Measurements from ENCODE around the gene MAGEB10. TPM values are rescaled to one million over a fixed set of nuclear protein-coding genes. Genes with fewer than 3 reads are reported as not detected.
"Not testable (repeated sequence)": the region's sequence is repeated elsewhere in the genome, so short reads cannot be mapped to it uniquely, and the experiment has no call there.

The MAGEB10 gene, protein sequence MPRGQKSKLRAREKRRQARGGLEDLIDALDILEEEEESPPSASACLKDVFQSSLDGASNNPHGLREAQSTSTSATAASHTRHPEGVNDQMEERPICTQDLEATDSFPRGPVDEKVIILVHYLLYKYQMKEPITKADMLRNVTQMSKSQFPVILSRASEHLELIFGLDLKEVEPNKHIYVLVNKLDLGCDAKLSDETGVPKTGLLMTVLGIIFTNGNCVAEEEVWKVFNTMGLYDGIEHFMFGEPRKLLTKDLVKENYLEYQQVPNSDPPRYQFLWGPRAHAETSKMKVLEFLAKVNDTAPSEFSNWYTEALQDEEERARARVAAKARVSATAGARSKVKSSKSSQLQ
- total RNA-seq = not detected
- not detected for polyA plus RNA-seq
- long read RNA-seq, donor 1 = 0 reads
- long read RNA-seq, donor 2 = 0 reads
- long read RNA-seq, donor 3 = 0 reads
- long read RNA-seq, donor 4 = 0 reads

DNA sequence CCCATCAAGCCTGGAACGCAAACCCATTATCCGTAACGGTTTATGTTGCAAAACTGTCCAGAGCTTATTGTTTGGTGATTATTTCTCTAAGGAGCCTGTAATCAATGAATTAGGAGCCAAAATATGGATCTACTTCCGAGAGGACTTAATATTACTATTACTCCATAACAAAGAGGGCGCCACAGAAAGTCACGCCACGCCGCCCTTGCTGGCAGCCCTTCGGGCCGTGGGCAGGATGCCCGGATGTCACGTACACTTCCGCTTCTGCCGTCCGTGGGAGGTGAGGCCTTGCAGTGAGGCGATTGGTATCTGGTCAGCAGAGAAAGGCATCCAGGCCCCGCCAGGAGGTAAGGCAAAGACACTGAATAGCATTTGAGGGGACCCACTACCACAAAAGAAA is at the start of gene MAGEB10:
MAGEB10 (plus strand) TSS at position 301 of the 400 bp plus-strand sequence. CDS start 13,317 bp downstream, outside the sequence.
- Histone ChIP-seq H3K27ac (ENCODE audit: low read length) (no peak within 1 kb of the TSS), H3K4me1 (ENCODE audit: control insufficient read depth, insufficient read depth, low read length) (no peaks in the 10 kb centered on the region), H3K4me3 (ENCODE audit: low read length) (no peak within 1 kb of the TSS), H3K27me3 (ENCODE audit: control insufficient read depth, insufficient read depth) (no peaks in the 10 kb centered on the region), H3K9me3 (ENCODE audit: control insufficient read depth, low read length) (no peaks in the 10 kb centered on the region)
- intact Hi-C loops (cut with DNase I) = no loop called here
- DNase-seq (no peak), ATAC-seq (no peak)
- WGBS = 95% methylated on average over 17 of the region's 17 CpGs

DNA sequence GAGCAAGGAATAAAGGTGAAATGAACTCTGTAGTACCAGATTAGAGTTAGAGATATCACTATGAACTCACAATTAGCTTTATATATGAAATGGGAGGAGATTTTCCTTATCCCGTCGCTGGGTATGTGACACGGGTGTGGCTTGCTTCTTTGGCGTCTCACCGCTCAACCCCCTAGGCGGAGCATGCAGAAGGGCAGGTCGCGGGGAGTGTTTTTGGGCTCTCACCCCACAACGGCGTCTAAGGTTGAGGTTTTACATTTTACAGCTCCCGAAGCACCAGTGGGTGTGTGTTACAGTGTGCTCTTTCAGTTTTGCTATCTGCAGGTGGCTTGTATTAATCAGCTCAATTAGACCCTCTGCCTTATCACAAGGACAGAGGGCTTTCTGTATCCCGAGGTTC is 42.1 kb upstream of the MAGEB10 start:
- Histone ChIP-seq H3K27ac (ENCODE audit: low read length) (no peak overlapping the region), H3K4me3 (ENCODE audit: low read length) (no peak overlapping the region), H3K9me3 (ENCODE audit: control insufficient read depth, low read length) (no peaks in the 10 kb centered on the region), H3K4me1 (ENCODE audit: control insufficient read depth, insufficient read depth, low read length) (no peaks in the 10 kb centered on the region), H3K27me3 (ENCODE audit: control insufficient read depth, insufficient read depth) (no peaks in the 10 kb centered on the region)
- intact Hi-C loops (cut with DNase I) = no loop called here
- DNase-seq (no peak), ATAC-seq (no peak)
- WGBS = 78% methylated on average over 12 of the region's 12 CpGs

DNA sequence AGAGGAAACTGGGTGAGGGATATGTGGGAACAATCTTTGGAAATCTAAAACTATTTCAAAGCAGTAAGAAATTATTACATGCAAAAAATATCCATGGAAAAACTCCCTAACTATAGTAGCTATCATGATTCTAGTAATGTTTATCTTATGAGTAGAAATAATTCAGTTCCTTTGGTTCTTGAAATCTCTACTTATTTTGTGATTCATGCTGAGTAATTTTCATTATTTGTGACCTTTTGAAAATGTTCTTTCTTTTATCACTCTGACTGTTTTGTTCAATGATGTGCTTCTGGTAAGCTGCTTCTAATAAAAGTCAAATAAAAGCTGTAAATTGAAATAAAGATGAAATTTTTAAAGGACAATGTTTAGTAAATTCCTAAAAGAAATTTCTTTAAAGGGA is 40.4 kb upstream of the MAGEB10 start:
- no peak for ATAC-seq
- Histone ChIP-seq H3K4me1 (ENCODE audit: control insufficient read depth, insufficient read depth, low read length) (no peaks in the 10 kb centered on the region), H3K27me3 (ENCODE audit: control insufficient read depth, insufficient read depth) (no peaks in the 10 kb centered on the region), H3K27ac (ENCODE audit: low read length) (no peak overlapping the region), H3K4me3 (ENCODE audit: low read length) (no peak overlapping the region), H3K9me3 (ENCODE audit: control insufficient read depth, low read length) (no peaks in the 10 kb centered on the region)
- no peak for DNase-seq
- intact Hi-C loops (cut with DNase I) = no loop called here

DNA sequence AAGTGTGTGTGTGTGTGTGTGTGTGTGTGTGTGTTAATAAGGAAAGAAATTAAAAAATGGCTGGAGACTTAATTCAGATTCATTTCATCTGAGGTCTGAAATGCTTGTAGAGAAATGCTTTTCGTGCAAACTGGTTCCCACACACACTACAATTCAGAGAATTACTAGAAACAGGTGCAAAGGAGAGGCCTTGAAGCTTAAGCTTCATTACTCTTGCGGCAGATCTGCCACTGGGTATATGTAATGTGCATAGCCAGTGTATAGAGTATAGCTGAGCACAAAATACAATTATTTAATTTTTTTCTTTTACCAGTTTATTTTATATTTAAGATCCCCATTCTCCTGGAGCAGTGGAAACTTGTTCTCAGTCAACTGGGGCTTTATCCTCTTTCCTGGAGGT is 31.8 kb upstream of the MAGEB10 start:
- DNase-seq (no peak), ATAC-seq (no peak)
- Histone ChIP-seq H3K27ac (ENCODE audit: low read length) (no peak overlapping the region), H3K4me3 (ENCODE audit: low read length) (no peak overlapping the region), H3K27me3 (ENCODE audit: control insufficient read depth, insufficient read depth) (no peaks in the 10 kb centered on the region), H3K4me1 (ENCODE audit: control insufficient read depth, insufficient read depth, low read length) (no peaks in the 10 kb centered on the region), H3K9me3 (ENCODE audit: control insufficient read depth, low read length) (no peaks in the 10 kb centered on the region)
- 76% methylated on average over 2 of the region's 2 CpGs for WGBS
- intact Hi-C loops (cut with DNase I) = no loop called here

DNA sequence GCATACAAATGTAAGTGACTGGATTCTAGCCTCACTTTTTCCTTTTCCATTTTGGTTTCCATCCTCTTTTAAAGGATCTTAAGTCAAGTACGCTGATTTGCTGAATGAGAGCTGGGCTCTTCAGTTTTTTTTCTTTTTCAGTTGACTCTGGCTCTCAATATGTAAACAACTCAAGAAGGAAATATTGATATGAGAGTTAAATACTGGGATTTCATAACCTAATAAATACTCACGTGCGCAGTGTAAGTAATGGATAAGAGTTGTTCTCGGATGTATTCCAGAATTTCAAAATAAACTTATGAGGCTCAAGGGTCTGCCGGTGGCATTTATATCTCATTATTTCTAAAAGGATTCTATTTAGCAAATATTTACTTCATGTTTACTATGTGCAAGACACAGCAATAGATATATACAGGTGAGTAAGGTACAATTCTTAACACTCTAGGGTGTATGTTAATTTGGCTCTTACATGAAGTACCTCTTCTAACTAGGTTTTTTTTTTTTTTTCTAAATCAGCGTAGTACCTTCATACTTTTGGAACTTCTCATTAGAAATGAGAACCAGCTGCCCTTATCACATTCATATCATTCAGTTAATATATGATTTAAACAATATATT is 11.0 kb upstream of the MAGEB10 start:
- Histone ChIP-seq H3K4me1 (ENCODE audit: control insufficient read depth, insufficient read depth, low read length) (no peaks in the 10 kb centered on the region), H3K9me3 (ENCODE audit: control insufficient read depth, low read length) (no peaks in the 10 kb centered on the region), H3K4me3 (ENCODE audit: low read length) (no peak overlapping the region), H3K27ac (ENCODE audit: low read length) (no peak overlapping the region), H3K27me3 (ENCODE audit: control insufficient read depth, insufficient read depth) (no peaks in the 10 kb centered on the region)
- intact Hi-C loops (cut with DNase I) = no loop called here
- DNase-seq (no peak), ATAC-seq (no peak)
- 65% methylated on average over 6 of the region's 6 CpGs for WGBS

DNA sequence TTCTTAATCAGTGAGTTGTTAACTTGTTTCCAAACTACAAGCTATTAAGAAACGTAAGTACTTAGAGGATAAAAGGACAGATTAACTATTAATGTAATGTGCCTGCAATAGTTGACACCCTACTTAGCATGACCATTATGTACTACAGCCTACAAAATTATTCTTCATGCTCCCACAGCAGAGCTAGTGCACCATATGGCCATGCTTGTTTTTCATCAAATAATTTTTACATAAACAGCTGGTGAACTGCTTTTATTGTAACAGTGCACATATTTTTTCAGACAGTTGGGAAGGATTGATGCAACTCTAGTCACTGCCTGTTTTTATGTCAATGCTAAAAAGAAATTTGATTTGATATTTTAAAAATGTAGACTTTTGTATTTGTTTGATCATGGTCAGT is 10.2 kb upstream of the MAGEB10 start:
- H3K9me3 ChIP-seq (ENCODE audit: control insufficient read depth, low read length) = no peaks in the 10 kb centered on the region
- DNase-seq = no peak
- no peaks in the 10 kb centered on the region for H3K27me3 ChIP-seq (ENCODE audit: control insufficient read depth, insufficient read depth)
- 49% methylated on average over 1 of the region's 1 CpG for WGBS
- H3K4me1 ChIP-seq (ENCODE audit: control insufficient read depth, insufficient read depth, low read length) = no peaks in the 10 kb centered on the region
- no peak for ATAC-seq
- H3K4me3 ChIP-seq (ENCODE audit: low read length) = no peak overlapping the region
- intact Hi-C loops (cut with DNase I) = no loop called here
- H3K27ac ChIP-seq (ENCODE audit: low read length) = no peak overlapping the region

DNA sequence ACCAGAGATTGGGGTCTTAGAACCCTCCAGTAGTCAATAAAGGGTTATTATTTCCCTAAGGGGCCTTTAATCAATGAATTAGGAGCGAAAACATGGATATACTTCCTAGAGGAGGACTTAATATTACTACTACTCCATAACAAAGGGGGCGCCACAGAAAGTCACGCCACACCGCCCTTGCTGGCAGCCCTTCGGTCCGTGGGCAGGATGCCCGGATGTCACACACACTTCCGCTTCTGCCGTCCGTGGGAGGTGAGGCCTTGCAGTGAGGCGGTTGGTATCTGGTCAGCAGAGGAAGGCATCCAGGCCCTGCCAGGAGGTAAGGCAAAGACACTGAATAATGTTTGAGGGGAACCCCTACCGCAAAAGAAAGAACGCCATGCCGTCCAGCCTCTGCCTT is 436 bp downstream of the MAGEB10 start:
- 95% methylated on average over 14 of the region's 14 CpGs for WGBS
- intact Hi-C loops (cut with DNase I) = no loop called here
- no peaks in the 10 kb centered on the region for H3K4me1 ChIP-seq (ENCODE audit: control insufficient read depth, insufficient read depth, low read length)
- no peak overlapping the region for H3K4me3 ChIP-seq (ENCODE audit: low read length)
- H3K9me3 ChIP-seq (ENCODE audit: control insufficient read depth, low read length) = no peaks in the 10 kb centered on the region
- peak in 1 of 3 donors; percentile 39 for DNase-seq
- no peak overlapping the region for H3K27ac ChIP-seq (ENCODE audit: low read length)
- ATAC-seq = no peak
- no peaks in the 10 kb centered on the region for H3K27me3 ChIP-seq (ENCODE audit: control insufficient read depth, insufficient read depth)

DNA sequence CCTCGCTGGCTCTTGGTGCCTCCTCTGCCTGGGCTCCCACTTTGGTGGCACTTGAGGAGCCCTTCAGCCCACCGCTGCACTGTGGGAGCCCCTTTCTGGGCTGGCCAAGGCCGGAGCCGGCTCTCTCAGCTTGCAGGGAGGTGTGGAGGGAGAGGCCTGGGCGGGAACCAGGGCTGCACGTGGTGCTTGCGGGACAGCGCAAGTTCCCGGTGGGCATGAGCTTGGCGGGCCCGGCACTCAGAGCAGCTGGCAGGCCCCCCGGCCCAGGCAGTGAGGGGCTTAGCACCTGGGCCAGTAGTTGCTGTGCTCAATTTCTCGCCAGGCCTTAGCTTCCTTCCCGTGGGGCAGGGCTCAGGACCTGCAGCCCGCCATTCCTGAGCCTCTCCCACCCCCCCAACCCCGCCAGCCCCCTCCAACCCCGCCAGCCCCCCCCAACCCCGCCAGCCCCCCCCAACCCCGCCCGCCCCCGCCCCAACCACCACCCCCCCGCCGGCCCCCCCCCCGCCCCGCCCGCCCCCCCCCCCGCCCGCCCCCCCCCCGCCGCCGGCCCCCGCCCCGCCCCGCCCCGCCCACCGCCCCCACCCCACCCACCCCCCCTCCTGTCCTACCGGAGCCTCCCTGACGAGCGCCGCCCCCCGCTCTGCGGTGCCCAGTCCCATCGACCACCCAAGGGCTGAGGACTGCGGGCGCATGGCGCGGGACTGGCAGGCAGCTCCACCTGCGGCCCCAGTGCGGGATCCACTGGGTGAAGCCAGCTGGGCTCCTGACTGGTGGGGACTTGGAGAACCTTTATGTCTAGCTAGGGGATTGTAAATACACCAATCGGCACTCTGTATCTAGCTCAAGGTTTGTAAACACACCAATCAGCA is 1.4 kb downstream of the MAGEB10 start:
- peak in 1 of 3 donors; percentile 61 for DNase-seq
- H3K27me3 ChIP-seq (ENCODE audit: control insufficient read depth, insufficient read depth); intact Hi-C loops (cut with DNase I); H3K4me3 ChIP-seq (ENCODE audit: low read length); H3K4me1 ChIP-seq (ENCODE audit: control insufficient read depth, insufficient read depth, low read length); H3K9me3 ChIP-seq (ENCODE audit: control insufficient read depth, low read length); ATAC-seq; H3K27ac ChIP-seq (ENCODE audit: low read length): not testable (repeated sequence)
- WGBS = 95% methylated on average over 28 of the region's 50 CpGs

DNA sequence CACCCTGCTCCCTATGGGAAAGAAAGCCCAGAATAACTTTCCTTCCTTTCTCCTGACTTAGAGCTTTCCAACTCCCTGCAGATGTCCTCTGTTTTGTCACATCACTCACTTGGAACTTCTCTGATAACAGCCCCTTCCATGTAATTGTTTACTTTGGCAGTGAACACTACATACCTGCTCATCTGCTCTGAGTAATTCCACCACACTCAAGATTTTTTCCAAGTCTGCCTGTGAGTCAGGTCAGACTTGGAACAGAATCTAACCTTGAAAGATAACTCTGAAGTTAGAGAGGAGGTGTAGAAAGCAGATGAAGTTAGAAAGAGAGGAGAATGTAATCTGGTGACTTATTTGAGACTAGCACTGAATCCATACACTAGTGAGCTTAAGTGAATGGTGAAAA is 7.4 kb downstream of the MAGEB10 start:
- no peaks in the 10 kb centered on the region for H3K9me3 ChIP-seq (ENCODE audit: control insufficient read depth, low read length)

DNA sequence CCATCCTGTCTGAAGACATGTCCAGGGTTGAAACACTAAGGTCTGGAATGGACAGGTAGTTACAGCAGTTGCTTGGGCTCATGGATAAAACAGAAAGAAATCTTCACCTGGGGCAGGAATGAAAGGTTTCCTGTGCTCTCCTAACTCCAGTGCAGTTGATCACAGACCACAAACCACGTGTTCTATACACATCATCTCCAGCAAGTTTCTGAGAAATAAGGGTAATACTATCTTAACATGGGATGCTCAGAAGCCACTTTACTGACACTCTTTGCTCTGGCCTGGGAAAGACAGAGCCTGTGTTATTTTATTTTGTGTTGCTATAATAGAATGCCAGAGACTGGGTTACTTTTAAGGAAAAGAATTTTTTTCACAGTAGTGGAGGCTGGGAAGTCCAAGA is 16.0 kb downstream of the MAGEB10 start:
- H3K27me3 ChIP-seq (ENCODE audit: control insufficient read depth, insufficient read depth) = no peaks in the 10 kb centered on the region
- no peak overlapping the region for H3K4me3 ChIP-seq (ENCODE audit: low read length)
- DNase-seq (no peak), ATAC-seq (no peak)
- no peaks in the 10 kb centered on the region for H3K9me3 ChIP-seq (ENCODE audit: control insufficient read depth, low read length)
- intact Hi-C loops (cut with DNase I) = no loop called here
- no peaks in the 10 kb centered on the region for H3K4me1 ChIP-seq (ENCODE audit: control insufficient read depth, insufficient read depth, low read length)
- 63% methylated on average over 1 of the region's 1 CpG for WGBS
- no peak overlapping the region for H3K27ac ChIP-seq (ENCODE audit: low read length)

More for the DNA sequence above, 7.4 kb downstream of the MAGEB10 start:
- Histone ChIP-seq H3K27ac (ENCODE audit: low read length) (no peak overlapping the region), H3K4me3 (ENCODE audit: low read length) (no peak overlapping the region), H3K4me1 (ENCODE audit: control insufficient read depth, insufficient read depth, low read length) (no peaks in the 10 kb centered on the region), H3K27me3 (ENCODE audit: control insufficient read depth, insufficient read depth) (no peaks in the 10 kb centered on the region)
- ATAC-seq (no peak), DNase-seq (no peak)
- intact Hi-C loops (cut with DNase I) = no loop called here

DNA sequence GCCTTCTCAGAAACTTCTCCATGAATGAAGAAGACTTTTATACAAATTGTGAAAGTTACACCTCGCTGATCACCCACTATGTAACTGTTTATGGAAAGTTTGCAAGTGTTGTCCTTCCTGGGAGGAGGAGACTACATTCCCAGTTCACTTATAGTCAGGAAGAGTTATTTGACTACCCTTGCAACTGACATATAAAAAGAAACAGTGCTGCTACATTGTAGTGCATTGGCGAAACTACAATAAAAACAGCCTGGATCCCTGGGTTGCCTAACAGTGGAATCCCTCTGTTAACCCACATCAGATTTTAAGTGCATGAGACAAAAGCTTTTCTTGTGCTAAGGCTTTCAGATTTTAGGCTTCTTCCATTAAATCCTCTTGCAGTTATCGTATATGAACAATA is 30.4 kb downstream of the MAGEB10 start:
- 82% methylated on average over 3 of the region's 3 CpGs for WGBS

More for the DNA sequence above, 30.4 kb downstream of the MAGEB10 start:
- H3K27me3 ChIP-seq (ENCODE audit: control insufficient read depth, insufficient read depth) = no peaks in the 10 kb centered on the region
- H3K4me3 ChIP-seq (ENCODE audit: low read length) = no peak overlapping the region
- intact Hi-C loops (cut with DNase I) = no loop called here
- H3K9me3 ChIP-seq (ENCODE audit: control insufficient read depth, low read length) = no peaks in the 10 kb centered on the region
- H3K27ac ChIP-seq (ENCODE audit: low read length) = no peak overlapping the region
- DNase-seq = no peak
- no peak for ATAC-seq
- no peaks in the 10 kb centered on the region for H3K4me1 ChIP-seq (ENCODE audit: control insufficient read depth, insufficient read depth, low read length)
